BLaER1 treated with 17β-estradiol and CSF1 and Interleukin-3, amounts not matched to agents 10 nM and 100 nM (cell line): ENCODE data around the gene NR2C1.

Experiments
- H3K27ac ChIP-seq, 11 experiments: shearing (Covaris generic); formaldehyde crosslinking; 2 replicates each; pipeline ENCODE4 v1.8.1; 2022
- H3K27me3 ChIP-seq, 11 experiments: shearing (Covaris generic); formaldehyde crosslinking; 2 replicates each; pipeline ENCODE4 v1.8.1; 2022
- H3K36me3 ChIP-seq, 11 experiments: shearing (Covaris generic); formaldehyde crosslinking; 2 replicates each; pipeline ENCODE4 v1.8.1; 2022
- H3K4me1 ChIP-seq, 10 experiments: shearing (Covaris generic); formaldehyde crosslinking; 2 replicates each; pipeline ENCODE4 v1.8.1; 2022
- H3K4me2 ChIP-seq, 11 experiments: shearing (Covaris generic); formaldehyde crosslinking; 2 replicates each; pipeline ENCODE4 v1.8.1; 2022
- H3K4me3 ChIP-seq, 10 experiments: shearing (Covaris generic); formaldehyde crosslinking; 2 replicates each; pipeline ENCODE4 v1.8.1; 2022
- H3K9ac ChIP-seq, 11 experiments: shearing (Covaris generic); formaldehyde crosslinking; 2 replicates each; pipeline ENCODE4 v1.8.1; 2022
- H3K9me3 ChIP-seq, 11 experiments: shearing (Covaris generic); formaldehyde crosslinking; replicated peaks in 1 of 11; 2 replicates each; pipeline ENCODE4 v1.8.1; 2022
- H4K20me1 ChIP-seq, 11 experiments: shearing (Covaris generic); formaldehyde crosslinking; 2 replicates each; pipeline ENCODE4 v1.8.1; 2022
- Cebpa-rat ChIP-seq, 11 experiments: shearing (Covaris generic); IDR thresholded peaks; 2 replicates each; pipeline ENCODE4 v1.8.1; 2022

The NR2C1 gene

DNA sequence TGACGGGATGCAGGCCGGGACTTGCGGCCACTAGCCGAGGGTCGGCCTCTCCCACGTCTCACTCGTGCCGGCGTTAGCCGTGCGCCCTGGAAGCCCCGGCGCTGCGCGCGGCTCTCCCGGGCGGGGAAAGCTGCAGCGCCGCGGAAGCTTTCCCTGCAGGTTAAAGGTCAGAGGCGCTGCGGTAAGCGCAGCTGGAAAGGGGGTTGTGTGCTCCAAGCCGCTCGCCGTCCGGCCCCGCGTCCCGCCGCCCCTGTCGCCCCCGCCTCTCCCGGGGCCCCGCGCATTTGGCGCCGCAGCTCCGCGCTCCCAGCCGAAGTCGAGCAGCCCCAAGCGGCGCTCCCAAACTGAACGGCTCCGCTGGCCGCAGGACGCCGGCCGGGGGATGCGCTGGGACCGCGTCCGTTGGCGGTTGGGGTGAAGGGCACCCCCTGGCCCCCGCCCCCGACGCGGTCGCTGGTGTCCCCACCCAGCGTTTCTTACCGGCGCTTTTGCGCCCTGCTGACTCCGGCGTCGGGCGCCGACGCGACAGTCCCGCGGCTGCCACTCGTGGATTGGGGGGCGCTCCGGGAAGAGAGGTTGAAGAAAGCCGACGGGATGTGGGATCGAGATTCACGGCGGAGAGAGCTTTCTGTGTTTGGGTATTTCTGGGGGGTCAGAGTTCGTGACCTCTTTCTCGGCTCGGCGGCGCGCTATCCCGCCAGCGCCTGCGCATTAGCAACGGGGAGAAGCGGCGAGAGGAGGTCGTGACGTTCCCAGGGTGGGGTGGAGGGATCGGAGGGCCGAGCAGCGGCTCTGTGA lies at the start of gene NR2C1:
Gene NR2C1 (minus strand): TSS at position 719 of the 798 bp plus-strand sequence. CDS start 6,234 bp downstream, outside the sequence.
- Histone ChIP-seq H4K20me1 (peaks cover 5 to 41% (median 20%) of the 10 kb centered on the region in 11 experiments; a peak in 17 of 22 replicates), H3K4me1 (peaks cover 7 to 18% (median 9%) of the 10 kb centered on the region in 10 experiments; a peak in 17 of 20 replicates), H3K36me3 (peaks cover 6 to 36% (median 16%) of the 10 kb centered on the region in 11 experiments; a peak in 20 of 22 replicates), H3K4me2 (peak within 1 kb of the TSS; percentile 64 to 93 (median 86)), H3K27me3 (no peaks in the 10 kb centered on the region), H3K4me3 (peak within 1 kb of the TSS; percentile 86 to 97 (median 91)), H3K27ac (peak within 1 kb of the TSS; percentile 78 to 94 (median 88)), H3K9me3 (no peaks in the 10 kb centered on the region), H3K9ac (peak within 1 kb of the TSS; percentile 83 to 93 (median 90))
- TF ChIP-seq Cebpa-rat (IDR thresholded peaks at IDR 0.05): no peak

DNA sequence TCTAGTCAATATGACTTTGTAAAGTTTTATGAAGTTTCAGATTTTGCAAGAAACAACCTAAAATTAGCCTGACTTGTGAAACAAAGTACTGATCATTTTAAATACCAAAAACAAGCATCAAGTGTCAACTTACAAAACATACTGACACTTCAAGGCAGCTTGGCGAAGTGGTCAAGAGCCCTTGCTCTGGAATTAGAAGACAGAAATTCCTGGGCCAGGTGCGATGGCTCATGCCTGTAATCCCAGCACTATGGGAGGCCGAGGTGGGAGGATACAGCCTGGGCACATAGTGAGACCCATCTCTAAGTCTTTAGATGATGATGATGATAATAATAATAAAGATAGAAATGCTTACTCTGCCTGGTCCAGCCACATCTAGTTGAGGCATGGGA lies 45.4 kb upstream of the NR2C1 start:
- no peak overlapping the region for H3K4me3 ChIP-seq
- peaks cover 0 to 8% (median 0%) of the 10 kb centered on the region in 10 experiments; a peak in 3 of 20 replicates for H3K4me1 ChIP-seq
- TF ChIP-seq Cebpa-rat (IDR thresholded peaks at IDR 0.05): no peak
- no peaks in the 10 kb centered on the region for H4K20me1 ChIP-seq
- no peaks in the 10 kb centered on the region for H3K9me3 ChIP-seq
- H3K4me2 ChIP-seq: no peak overlapping the region
- H3K9ac ChIP-seq: no peak overlapping the region
- no peaks in the 10 kb centered on the region for H3K27me3 ChIP-seq
- H3K27ac ChIP-seq: no peak overlapping the region
- peaks cover 0 to 2% (median 0%) of the 10 kb centered on the region in 11 experiments; a peak in 3 of 22 replicates for H3K36me3 ChIP-seq

DNA sequence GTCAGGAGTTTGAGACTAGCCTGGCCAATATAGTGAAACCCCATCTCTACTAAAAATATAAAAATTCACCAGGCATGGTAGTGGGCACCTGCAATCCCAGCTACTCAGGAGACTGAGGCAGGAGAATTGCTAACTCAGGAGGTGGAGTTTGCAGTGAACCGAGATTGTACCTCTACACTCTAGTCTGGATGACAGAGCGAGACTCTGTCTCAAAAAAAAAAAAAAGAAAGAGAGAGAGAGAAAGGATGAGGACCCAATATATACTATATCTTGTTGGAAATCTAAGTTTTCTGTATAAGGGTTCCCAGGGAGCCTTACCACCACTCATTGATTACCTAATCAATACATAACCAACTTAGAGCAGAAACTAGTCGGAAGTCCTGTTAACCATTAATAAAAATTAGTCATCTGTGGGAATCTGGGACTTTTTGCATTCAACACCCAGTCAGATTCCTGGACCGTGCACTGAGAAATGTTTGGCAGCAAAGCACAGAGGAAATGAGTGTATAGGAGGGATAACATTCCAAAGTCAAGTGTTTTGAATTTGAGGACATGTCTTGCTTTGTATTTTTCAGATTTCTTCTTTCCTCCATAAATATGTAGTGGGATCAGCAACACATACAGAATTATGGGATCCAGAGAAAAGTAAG lies 44.8 kb upstream of the NR2C1 start:
- Histone ChIP-seq H3K4me2 (no peak overlapping the region), H3K27ac (no peak overlapping the region), H3K9me3 (no peaks in the 10 kb centered on the region), H3K4me3 (no peak overlapping the region), H3K36me3 (peaks cover 0 to 6% (median 0%) of the 10 kb centered on the region in 11 experiments; a peak in 2 of 22 replicates), H3K27me3 (no peaks in the 10 kb centered on the region), H4K20me1 (no peaks in the 10 kb centered on the region), H3K4me1 (peaks cover 0 to 8% (median 0%) of the 10 kb centered on the region in 10 experiments; a peak in 3 of 20 replicates), H3K9ac (no peak overlapping the region)
- TF ChIP-seq Cebpa-rat (IDR thresholded peaks at IDR 0.05): no peak

DNA sequence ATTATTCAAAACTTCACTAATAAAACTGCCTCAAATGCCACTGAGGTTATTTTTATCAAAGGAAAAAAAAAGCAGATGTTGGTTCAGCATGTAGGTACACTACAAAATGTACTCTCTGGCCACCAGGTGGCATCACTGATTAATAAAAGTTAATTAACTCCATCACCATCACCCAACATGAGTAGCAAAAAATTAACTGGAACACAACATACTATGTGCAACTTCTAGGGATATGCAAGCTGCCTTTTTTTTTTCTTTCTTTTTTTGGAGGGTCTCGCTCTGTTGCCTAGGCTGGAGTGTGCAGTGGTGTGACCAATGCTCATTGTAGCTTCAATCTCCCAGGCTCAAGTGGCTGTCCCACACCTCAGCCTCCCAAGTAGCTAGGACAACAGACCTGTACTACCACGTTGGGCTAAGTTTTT lies 43.8 kb upstream of the NR2C1 start:
- no peak overlapping the region for H3K4me2 ChIP-seq
- no peaks in the 10 kb centered on the region for H3K27me3 ChIP-seq
- no peaks in the 10 kb centered on the region for H3K9me3 ChIP-seq
- peaks cover 0 to 16% (median 0%) of the 10 kb centered on the region in 11 experiments; a peak in 5 of 22 replicates for H3K36me3 ChIP-seq
- no peak overlapping the region for H3K9ac ChIP-seq
- H4K20me1 ChIP-seq: no peaks in the 10 kb centered on the region
- H3K4me3 ChIP-seq: no peak overlapping the region
- TF ChIP-seq Cebpa-rat (IDR thresholded peaks at IDR 0.05): no peak
- peaks cover 0 to 8% (median 0%) of the 10 kb centered on the region in 10 experiments; a peak in 5 of 20 replicates for H3K4me1 ChIP-seq
- H3K27ac ChIP-seq: no peak overlapping the region

DNA sequence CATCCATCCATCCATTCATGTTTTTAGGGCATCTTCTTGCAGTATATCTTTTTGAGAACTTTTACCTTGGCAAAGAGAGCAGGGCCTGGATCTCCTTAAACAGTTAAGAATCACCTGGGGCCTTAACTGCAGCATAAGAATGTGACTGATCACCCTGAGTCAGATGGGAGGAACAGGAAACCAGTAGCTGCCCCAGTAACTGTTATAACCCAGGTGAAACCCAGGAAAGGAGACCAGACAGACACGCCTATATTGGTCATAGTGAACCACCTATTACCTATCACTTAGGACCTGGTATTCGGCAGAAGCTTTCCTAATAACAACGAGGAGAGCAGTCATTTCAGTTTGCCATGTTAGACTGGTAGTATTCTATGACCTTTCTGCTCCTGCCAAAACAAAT lies 43.4 kb upstream of the NR2C1 start:
- no peak for TF ChIP-seq Cebpa-rat (IDR thresholded peaks at IDR 0.05)
- H4K20me1 ChIP-seq: no peaks in the 10 kb centered on the region
- peaks cover 0 to 19% (median 0%) of the 10 kb centered on the region in 11 experiments; a peak in 6 of 22 replicates for H3K36me3 ChIP-seq
- 0 out of 22 replicates have a peak overlapping the region, but pooled peaks of 1 of the 11 experiments have one; percentile 30 for H3K4me2 ChIP-seq
- no peak overlapping the region for H3K27ac ChIP-seq
- no peaks in the 10 kb centered on the region for H3K27me3 ChIP-seq
- H3K4me3 ChIP-seq: no peak overlapping the region
- H3K4me1 ChIP-seq: peaks cover 0 to 8% (median 3%) of the 10 kb centered on the region in 10 experiments; a peak in 10 of 20 replicates
- H3K9me3 ChIP-seq: no peaks in the 10 kb centered on the region
- peak overlapping the region in 1 of 11 experiments; percentile 16; a peak in 1 of 22 replicates for H3K9ac ChIP-seq

DNA sequence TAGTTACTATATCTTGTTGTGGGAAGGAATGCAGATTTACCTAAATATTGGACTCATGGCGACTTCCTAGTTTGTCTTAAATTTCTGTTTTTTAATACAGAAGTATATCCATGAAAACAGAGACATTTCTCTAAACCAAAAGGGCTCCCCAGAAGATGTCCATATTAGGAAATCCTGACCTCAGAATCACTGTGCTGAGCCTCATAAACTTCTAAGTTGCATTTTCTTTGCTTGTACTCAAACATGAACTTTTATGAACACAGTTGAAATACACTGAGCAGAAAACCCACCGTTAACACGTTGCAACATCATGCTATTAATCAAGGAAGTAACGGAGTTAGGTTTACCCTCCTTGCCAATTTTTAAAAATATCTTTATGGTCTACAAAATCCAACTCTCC lies 42.9 kb upstream of the NR2C1 start:
- H3K4me2 ChIP-seq: no peak overlapping the region
- TF ChIP-seq Cebpa-rat (IDR thresholded peaks at IDR 0.05): no peak
- H4K20me1 ChIP-seq: no peaks in the 10 kb centered on the region
- H3K9ac ChIP-seq: 0 out of 22 replicates have a peak overlapping the region, but pooled peaks of 1 of the 11 experiments have one; percentile 16
- peaks cover 0 to 8% (median 8%) of the 10 kb centered on the region in 10 experiments; a peak in 10 of 20 replicates for H3K4me1 ChIP-seq
- H3K27ac ChIP-seq: no peak overlapping the region
- H3K9me3 ChIP-seq: no peaks in the 10 kb centered on the region
- no peak overlapping the region for H3K4me3 ChIP-seq
- no peaks in the 10 kb centered on the region for H3K27me3 ChIP-seq
- H3K36me3 ChIP-seq: peaks cover 0 to 23% (median 0%) of the 10 kb centered on the region in 11 experiments; a peak in 6 of 22 replicates

DNA sequence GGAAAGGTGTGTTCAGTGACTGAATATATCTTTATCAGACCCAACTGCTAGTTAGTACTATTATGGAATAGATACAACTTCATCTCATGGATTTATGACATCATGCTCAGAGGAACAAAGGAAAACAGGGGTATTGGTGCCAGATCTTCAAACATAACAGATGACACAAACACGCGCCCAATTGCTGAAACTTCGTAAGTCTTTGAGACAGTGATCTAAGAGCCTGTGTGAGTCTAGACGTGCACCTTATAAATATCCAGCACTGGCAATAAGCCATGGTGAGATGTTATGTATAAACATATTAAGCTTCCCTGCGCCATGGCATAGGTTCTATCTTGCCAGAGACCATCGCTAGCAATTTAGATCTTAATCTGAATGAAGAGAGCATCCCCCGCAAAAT lies 42.2 kb upstream of the NR2C1 start:
- H3K9me3 ChIP-seq: no peaks in the 10 kb centered on the region
- H3K9ac ChIP-seq: no peak overlapping the region
- TF ChIP-seq Cebpa-rat (IDR thresholded peaks at IDR 0.05): no peak
- no peak overlapping the region for H3K4me2 ChIP-seq
- H3K4me1 ChIP-seq: peaks cover 0 to 14% (median 9%) of the 10 kb centered on the region in 10 experiments; a peak in 10 of 20 replicates
- H3K27me3 ChIP-seq: no peaks in the 10 kb centered on the region
- no peak overlapping the region for H3K4me3 ChIP-seq
- no peak overlapping the region for H3K27ac ChIP-seq
- H4K20me1 ChIP-seq: no peaks in the 10 kb centered on the region
- peaks cover 0 to 30% (median 0%) of the 10 kb centered on the region in 11 experiments; a peak in 6 of 22 replicates for H3K36me3 ChIP-seq

DNA sequence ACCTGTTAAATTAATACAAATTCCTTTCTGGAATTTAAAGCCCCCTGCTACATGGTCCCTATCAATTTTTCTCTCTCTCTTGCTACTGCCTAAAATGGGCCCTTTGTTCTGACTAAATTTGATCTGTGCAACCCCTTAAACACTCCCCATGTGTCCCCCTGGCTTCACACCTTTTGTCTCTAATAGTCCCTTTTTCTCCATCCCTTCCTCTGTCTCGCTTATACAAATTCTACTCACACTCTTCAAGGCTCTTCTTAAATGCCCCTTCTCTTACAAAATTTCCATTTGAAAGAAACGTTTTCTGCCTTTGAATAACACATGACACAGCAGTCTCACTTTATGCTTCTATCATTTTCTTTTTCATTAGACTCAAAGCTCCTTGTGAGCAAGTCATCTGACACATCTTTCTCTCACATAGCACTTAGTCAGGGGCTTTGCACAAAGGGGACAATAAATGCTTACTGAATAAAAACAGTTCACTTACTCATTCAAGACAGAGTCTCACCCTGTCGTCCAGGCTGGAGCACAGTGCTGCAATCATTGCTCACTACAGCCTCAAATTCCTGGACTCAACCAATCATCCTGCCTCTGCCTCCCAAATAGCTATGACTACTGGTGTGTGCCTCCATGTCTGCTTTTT lies 41.5 kb upstream of the NR2C1 start:
- H3K27ac ChIP-seq: no peak overlapping the region
- peaks cover 0 to 32% (median 0%) of the 10 kb centered on the region in 11 experiments; a peak in 6 of 22 replicates for H3K36me3 ChIP-seq
- no peaks in the 10 kb centered on the region for H4K20me1 ChIP-seq
- no peak overlapping the region for H3K9ac ChIP-seq
- H3K4me2 ChIP-seq: no peak overlapping the region
- H3K4me3 ChIP-seq: no peak overlapping the region
- TF ChIP-seq Cebpa-rat (IDR thresholded peaks at IDR 0.05): no peak
- no peaks in the 10 kb centered on the region for H3K27me3 ChIP-seq
- no peaks in the 10 kb centered on the region for H3K9me3 ChIP-seq
- peaks cover 0 to 14% (median 9%) of the 10 kb centered on the region in 10 experiments; a peak in 10 of 20 replicates for H3K4me1 ChIP-seq
